KMS-11 (cell line): ENCODE results near the gene TMEM250.

ENCODE experiments used
- H2AFZ ChIP-seq: fragments of 200-600 bp; sonication (generic); 2 replicates; pipeline ENCODE4 v1.6.1; 2016; ENCODE audit warnings: antibody characterized with exemption, mixed run types, low read depth
- H3K27ac ChIP-seq: fragments of 200-600 bp; sonication (generic); 2 replicates; pipeline ENCODE4 v1.6.1; 2016; ENCODE audit warnings: mild to moderate bottlenecking, mixed run types
- H3K27me3 ChIP-seq: fragments of 200-600 bp; sonication (generic); 2 replicates; pipeline ENCODE4 v1.6.1; 2017; ENCODE audit warnings: mild to moderate bottlenecking, low read depth, mixed run types, moderate library complexity; ENCODE audit not compliant: insufficient read depth
- H3K36me3 ChIP-seq: fragments of 200-600 bp; sonication (generic); 2 replicates; pipeline ENCODE4 v1.6.1; 2017; ENCODE audit warnings: mild to moderate bottlenecking, mixed run types; ENCODE audit not compliant: insufficient read depth
- H3K4me1 ChIP-seq: fragments of 200-600 bp; sonication (generic); 2 replicates; pipeline ENCODE4 v1.6.1; 2016; ENCODE audit warnings: mild to moderate bottlenecking, low read depth, mixed run types; ENCODE audit not compliant: poor library complexity, severe bottlenecking
- H3K4me2 ChIP-seq: fragments of 200-600 bp; sonication (generic); 2 replicates; pipeline ENCODE4 v1.7.0; 2016; ENCODE audit warnings: mild to moderate bottlenecking, mixed run types
- H3K4me3 ChIP-seq: fragments of 200-600 bp; sonication (generic); IDR thresholded peaks from 2 replicates; pipeline ENCODE4 v1.6.1; 2017; ENCODE audit warnings: low read depth, low read length, mixed read lengths; ENCODE audit not compliant: insufficient read depth
- H3K79me2 ChIP-seq: fragments of 200-600 bp; sonication (generic); 2 replicates; pipeline ENCODE4 v1.6.1; 2016; ENCODE audit warnings: low read depth, mixed run types; ENCODE audit not compliant: insufficient read depth
- H3K9ac ChIP-seq: fragments of 200-600 bp; sonication (generic); 2 replicates; pipeline ENCODE4 v1.6.1; 2016; ENCODE audit warnings: mild to moderate bottlenecking, mixed run types
- H4K20me1 ChIP-seq: fragments of 200-600 bp; sonication (generic); 2 replicates; pipeline ENCODE4 v1.6.1; 2016; ENCODE audit warnings: mild to moderate bottlenecking, mixed run types; ENCODE audit not compliant: insufficient read depth
- CTCF ChIP-seq: fragments of 200-600 bp; sonication (generic); conservative IDR thresholded peaks from 2 replicates; pipeline ENCODE4 v1.6.1; 2017; ENCODE audit warnings: low read depth, mild to moderate bottlenecking, antibody characterized with exemption, low read length, moderate library complexity, mixed read lengths

TMEM250 gene

GRCh38 chr9:136124976-136125692, 6.5 kb upstream of the TMEM250 start:
- H3K27me3 ChIP-seq: peaks cover 71% of the 10 kb centered on the region
- no peaks in the 10 kb centered on the region for H3K79me2 ChIP-seq
- H3K4me1 ChIP-seq: no peaks in the 10 kb centered on the region
- no peak overlapping the region for H3K27ac ChIP-seq
- H2AFZ ChIP-seq: no peak overlapping the region
- no peaks in the 10 kb centered on the region for H4K20me1 ChIP-seq
- H3K4me2 ChIP-seq: no peak overlapping the region
- TF ChIP-seq CTCF: no peak
- no peak overlapping the region for H3K9ac ChIP-seq
- no peak overlapping the region for H3K4me3 ChIP-seq
- no peaks in the 10 kb centered on the region for H3K36me3 ChIP-seq

- Histone ChIP-seq H3K9ac (no peak overlapping the region), H3K27ac (no peak overlapping the region), H3K4me3 (no peak overlapping the region), H3K4me2 (no peak overlapping the region), H3K4me1 (no peaks in the 10 kb centered on the region), H3K79me2 (no peaks in the 10 kb centered on the region), H4K20me1 (no peaks in the 10 kb centered on the region), H3K36me3 (no peaks in the 10 kb centered on the region), H3K27me3 (peaks cover 46% of the 10 kb centered on the region), H2AFZ (no peak overlapping the region)
- peak; percentile 90 for TF ChIP-seq CTCF
Observed at GRCh38 chr9:136122425-136123383, 4.0 kb upstream of the TMEM250 start.

GRCh38 chr9:136121801-136122200, 3.1 kb upstream of the TMEM250 start:
- Histone ChIP-seq H3K79me2 (no peaks in the 10 kb centered on the region), H3K4me2 (no peak overlapping the region), H2AFZ (no peak overlapping the region), H3K27me3 (peaks cover 37% of the 10 kb centered on the region), H3K4me3 (no peak overlapping the region), H3K27ac (no peak overlapping the region), H4K20me1 (no peaks in the 10 kb centered on the region), H3K9ac (no peak overlapping the region), H3K4me1 (peaks cover 6% of the 10 kb centered on the region), H3K36me3 (no peaks in the 10 kb centered on the region)
- TF ChIP-seq CTCF: no peak

- H3K79me2 ChIP-seq: no peaks in the 10 kb centered on the region
- H3K27me3 ChIP-seq: peaks cover 24% of the 10 kb centered on the region
- H3K36me3 ChIP-seq: no peaks in the 10 kb centered on the region
- H3K4me2 ChIP-seq: no peak overlapping the region
- TF ChIP-seq CTCF: no peak
- no peaks in the 10 kb centered on the region for H4K20me1 ChIP-seq
- peaks cover 6% of the 10 kb centered on the region for H3K4me1 ChIP-seq
- no peak overlapping the region for H3K4me3 ChIP-seq
- no peak overlapping the region for H2AFZ ChIP-seq
- H3K27ac ChIP-seq: no peak overlapping the region
- no peak overlapping the region for H3K9ac ChIP-seq
Observed at GRCh38 chr9:136120438-136120844, 1.8 kb upstream of the TMEM250 start.
